MM.1S (cell line): ENCODE measurements around the gene SAMHD1.

Experiments
- EZH2 ChIP-seq: fragments of 300-600 bp; sonication (generic); optimal IDR thresholded peaks from 2 replicates; pipeline ENCODE3; 2017; ENCODE audit warnings: low read depth, mild to moderate bottlenecking, antibody characterized with exemption, low read length, mixed read lengths
- EZH2phosphoT487 ChIP-seq: fragments of 300-600 bp; sonication (generic); IDR thresholded peaks from 2 replicates; pipeline ENCODE4 v1.6.1; 2018; ENCODE audit warnings: antibody characterized with exemption, low read length
- TF ChIP-seq, protein P1 (sequence below): fragments of 300-600 bp; sonication (generic); IDR thresholded peaks from 2 replicates; pipeline ENCODE4 v1.5.1; 2016; ENCODE audit warnings: antibody characterized with exemption, low read length, mixed read lengths

DNA sequence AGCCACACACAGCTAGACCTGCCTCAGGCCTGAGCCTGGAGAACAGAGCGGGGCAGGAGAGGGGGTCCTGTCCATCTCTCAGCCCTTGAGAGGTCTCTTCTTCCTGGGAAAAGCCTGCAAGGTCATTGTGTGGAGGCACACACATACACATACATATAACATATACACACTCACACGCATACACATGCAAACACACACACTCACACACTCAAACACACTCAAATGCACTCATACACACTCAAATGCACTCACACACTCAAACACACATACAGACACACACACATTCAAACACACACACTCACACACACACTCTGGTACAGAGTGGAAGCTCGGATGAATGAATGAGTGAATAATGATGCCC is 75.1 kb downstream of the SAMHD1 start:
- TF ChIP-seq, protein P1, sequence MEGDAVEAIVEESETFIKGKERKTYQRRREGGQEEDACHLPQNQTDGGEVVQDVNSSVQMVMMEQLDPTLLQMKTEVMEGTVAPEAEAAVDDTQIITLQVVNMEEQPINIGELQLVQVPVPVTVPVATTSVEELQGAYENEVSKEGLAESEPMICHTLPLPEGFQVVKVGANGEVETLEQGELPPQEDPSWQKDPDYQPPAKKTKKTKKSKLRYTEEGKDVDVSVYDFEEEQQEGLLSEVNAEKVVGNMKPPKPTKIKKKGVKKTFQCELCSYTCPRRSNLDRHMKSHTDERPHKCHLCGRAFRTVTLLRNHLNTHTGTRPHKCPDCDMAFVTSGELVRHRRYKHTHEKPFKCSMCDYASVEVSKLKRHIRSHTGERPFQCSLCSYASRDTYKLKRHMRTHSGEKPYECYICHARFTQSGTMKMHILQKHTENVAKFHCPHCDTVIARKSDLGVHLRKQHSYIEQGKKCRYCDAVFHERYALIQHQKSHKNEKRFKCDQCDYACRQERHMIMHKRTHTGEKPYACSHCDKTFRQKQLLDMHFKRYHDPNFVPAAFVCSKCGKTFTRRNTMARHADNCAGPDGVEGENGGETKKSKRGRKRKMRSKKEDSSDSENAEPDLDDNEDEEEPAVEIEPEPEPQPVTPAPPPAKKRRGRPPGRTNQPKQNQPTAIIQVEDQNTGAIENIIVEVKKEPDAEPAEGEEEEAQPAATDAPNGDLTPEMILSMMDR, result no peak
- TF ChIP-seq EZH2phosphoT487 (no peak), EZH2 (no peak)
